Measurements from ENCODE around the gene FOXP1.
"Not testable (repeated sequence)": the region's sequence is repeated elsewhere in the genome, so short reads cannot be mapped to it uniquely, and the experiment has no call there.

FOXP1 gene

GRCh38 chr3:71526448-71526847 lies 57.1 kb downstream of the FOXP1 start:
- DNase-seq = not testable (repeated sequence)

GRCh38 chr3:71525391-71525790 lies 58.1 kb downstream of the FOXP1 start:
- DNase-seq = no peak

GRCh38 chr3:71524672-71525071 lies 58.9 kb downstream of the FOXP1 start:
- no peak for DNase-seq

GRCh38 chr3:71523628-71524027 lies 59.9 kb downstream of the FOXP1 start:
- no peak for DNase-seq

GRCh38 chr3:71521940-71522876 lies 61.3 kb downstream of the FOXP1 start:
- DNase-seq = no peak

- no peak for DNase-seq
Observed at GRCh38 chr3:71521021-71521352, 62.5 kb downstream of the FOXP1 start.

- DNase-seq = no peak
Observed at GRCh38 chr3:71520161-71521020, 63.1 kb downstream of the FOXP1 start.

GRCh38 chr3:71518089-71518488 lies 65.4 kb downstream of the FOXP1 start:
- no peak for DNase-seq

- DNase-seq = no peak
Observed at GRCh38 chr3:71517271-71517791, 66.2 kb downstream of the FOXP1 start.

GRCh38 chr3:71515636-71516365 lies 67.7 kb downstream of the FOXP1 start:
- no peak for DNase-seq

GRCh38 chr3:71514621-71515020 lies 68.9 kb downstream of the FOXP1 start:
- DNase-seq = no peak

GRCh38 chr3:71513515-71513914 lies 70.0 kb downstream of the FOXP1 start:
- DNase-seq = no peak

- DNase-seq = no peak
Observed at GRCh38 chr3:71513081-71513480, 70.4 kb downstream of the FOXP1 start.

- DNase-seq = no peak
Observed at GRCh38 chr3:71512544-71512943, 71.0 kb downstream of the FOXP1 start.

GRCh38 chr3:71512000-71512399 lies 71.5 kb downstream of the FOXP1 start:
- peak; percentile 40 for DNase-seq

GRCh38 chr3:71511446-71511845 lies 72.1 kb downstream of the FOXP1 start:
- DNase-seq = no peak

- no peak for DNase-seq
Observed at GRCh38 chr3:71511037-71511436, 72.5 kb downstream of the FOXP1 start.

GRCh38 chr3:71510510-71510909 lies 73.0 kb downstream of the FOXP1 start:
- no peak for DNase-seq

- DNase-seq = no peak
Observed at GRCh38 chr3:71509066-71509465, 74.5 kb downstream of the FOXP1 start.

GRCh38 chr3:71505767-71506350 lies 77.7 kb downstream of the FOXP1 start:
- no peak for DNase-seq

- DNase-seq = peak; percentile 57
Observed at GRCh38 chr3:71504250-71505036, 79.1 kb downstream of the FOXP1 start.

Data from activated CD8-positive, alpha-beta memory T cell treated with anti-CD3 and anti-CD28 coated beads, Interleukin-2, amount 50 U/mL, for 4 hours (primary cell).